DMS114 treated with DMSO at 0.1 percent for 48 hours (cell line): ENCODE data around the gene EME1.
"Not testable (repeated sequence)": the region's sequence is repeated elsewhere in the genome, so short reads cannot be mapped to it uniquely, and the experiment has no call there.

ENCODE experiments used
- DNase-seq: peaks from one replicate; lab custom pipeline; 2025; ENCODE audit not compliant: unreplicated experiment; lab: John Stamatoyannopoulos, UW

EME1 gene

DNA sequence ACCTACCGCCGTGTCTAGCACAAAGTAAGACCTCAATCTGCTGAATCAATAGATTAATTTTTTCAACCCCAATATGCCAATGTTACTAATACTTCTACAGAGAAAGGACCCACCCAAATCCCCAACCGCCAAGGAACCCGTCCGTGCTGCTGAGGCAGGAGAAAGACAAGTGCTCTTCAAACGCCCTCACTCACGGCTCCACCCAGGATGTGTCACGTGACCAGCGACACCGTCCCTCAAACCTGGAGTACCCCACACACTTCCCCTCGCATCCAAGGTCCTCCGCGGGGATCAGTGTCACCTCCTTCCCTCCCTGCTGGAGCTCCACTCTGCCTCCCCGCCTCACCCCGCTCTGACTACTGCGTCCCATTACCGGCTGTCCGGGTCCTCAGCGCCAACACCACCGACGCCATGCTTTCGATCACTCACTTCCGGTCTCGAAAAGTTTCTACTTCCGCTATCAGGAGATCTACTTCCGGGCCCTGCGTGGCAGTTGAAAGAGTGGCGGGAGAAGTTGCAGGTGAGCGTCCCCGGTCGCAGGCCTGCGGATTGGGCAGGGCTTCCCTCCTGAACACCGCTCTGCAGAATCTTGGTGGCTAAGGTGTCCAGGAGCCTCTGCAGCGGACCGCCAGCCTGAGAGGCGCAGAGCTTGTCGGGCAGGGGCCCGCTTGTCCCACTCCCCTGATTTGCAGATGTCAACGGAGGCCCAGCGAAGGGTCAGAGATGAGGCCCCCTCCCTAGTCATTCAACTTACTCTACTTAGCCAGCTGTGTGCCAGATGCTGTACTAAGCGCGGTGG lies at the start of gene EME1, which contains the start of gene MRPL27:
EME1 (plus strand) TSS at position 472 of the 799 bp plus-strand sequence. CDS start 1,980 bp downstream, outside the sequence.
MRPL27 (minus strand) TSS at position 427 of the 799 bp plus-strand sequence; CDS start at position 413, 14 bp downstream.
- peak; percentile 91 for DNase-seq

DNA sequence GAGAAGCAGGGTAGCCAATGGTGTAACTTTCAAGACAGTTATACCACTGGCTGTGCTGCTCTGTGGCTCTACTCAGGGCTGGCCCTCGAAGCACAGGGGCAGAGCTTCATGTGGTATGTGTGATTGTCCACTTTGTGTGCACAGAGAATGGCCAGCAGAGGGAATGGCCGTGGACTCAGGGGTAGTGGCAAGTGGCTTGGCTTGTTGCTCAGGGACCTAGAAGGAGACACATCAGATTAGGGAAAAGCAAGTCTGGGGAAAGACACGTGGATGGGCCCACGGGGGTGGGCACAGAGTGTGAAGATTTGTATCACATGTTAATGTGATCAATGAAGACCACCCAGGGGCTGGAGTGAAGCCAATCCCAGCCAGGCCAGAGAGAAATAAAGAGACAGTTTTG lies 47.1 kb upstream of the EME1 start:
- no peak for DNase-seq

DNA sequence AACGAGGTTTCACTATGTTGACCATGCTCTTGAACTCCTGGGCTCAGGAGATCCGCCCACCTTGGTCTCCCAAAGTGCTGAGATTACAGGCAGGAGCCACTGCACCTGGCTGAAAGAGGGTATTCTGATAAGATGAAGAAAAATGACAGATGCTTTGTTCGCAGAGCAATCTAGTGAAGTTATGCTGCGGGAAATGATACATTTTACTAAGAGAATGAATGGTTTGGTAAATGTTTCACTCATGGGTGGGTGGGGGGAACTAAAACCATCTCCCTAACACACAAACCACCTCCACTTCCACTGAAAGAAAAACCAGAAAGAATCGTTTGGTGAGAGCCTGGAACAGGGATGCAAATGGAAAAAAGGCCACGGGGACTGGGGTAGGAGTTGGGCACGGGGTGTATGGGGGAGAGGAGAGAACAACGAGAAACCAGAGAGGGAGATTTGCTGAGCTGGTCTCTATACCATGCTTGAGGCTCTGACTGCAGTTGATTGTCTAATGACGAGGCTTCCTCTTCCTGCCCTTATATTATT lies 46.1 kb upstream of the EME1 start:
- no peak for DNase-seq

DNA sequence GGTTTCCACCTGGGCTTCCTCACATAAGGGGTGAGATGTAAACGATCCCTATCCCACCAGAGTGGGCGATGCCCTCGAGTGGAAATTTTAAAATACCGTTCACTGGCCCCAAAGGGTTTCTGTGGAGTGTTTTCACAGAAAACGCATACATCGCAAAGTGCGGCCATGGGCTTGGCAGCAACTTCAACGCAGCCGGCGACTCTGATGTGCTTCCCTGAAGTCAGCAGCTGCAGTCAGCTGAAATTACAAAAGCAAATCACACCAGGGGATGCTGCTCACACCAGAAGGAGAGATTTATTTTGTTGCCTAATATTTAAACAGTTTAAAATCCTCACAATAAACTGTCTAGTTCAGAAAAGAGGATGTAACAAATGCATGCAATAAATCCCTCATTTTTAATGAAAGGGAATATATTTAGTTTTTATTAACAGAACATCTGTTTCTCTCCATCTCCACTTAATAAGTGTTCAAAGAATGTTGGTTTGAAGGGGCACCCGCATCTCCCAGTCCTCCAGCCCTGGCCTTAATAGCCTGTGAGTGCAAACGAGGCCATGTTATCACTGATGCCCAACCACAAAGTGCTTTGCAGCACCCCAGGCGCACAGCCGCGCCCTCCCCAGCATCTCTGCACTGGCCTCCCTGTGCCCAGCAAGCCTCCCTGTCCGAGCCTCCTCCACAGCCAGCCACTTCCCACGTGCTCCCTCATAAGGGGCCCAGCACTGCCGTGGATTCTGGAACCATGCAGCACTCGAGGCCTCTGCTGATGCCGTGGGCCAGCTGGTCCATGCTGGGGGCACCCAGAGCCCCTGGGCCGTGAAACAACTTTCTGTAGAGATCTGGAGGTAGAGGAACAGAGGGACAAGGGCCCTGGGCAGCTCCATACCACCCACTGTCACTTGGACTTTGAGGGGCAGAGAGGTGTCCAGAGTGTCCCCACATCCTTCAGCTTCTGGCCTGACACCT lies 44.4 kb upstream of the EME1 start:
- DNase-seq = no peak

DNA sequence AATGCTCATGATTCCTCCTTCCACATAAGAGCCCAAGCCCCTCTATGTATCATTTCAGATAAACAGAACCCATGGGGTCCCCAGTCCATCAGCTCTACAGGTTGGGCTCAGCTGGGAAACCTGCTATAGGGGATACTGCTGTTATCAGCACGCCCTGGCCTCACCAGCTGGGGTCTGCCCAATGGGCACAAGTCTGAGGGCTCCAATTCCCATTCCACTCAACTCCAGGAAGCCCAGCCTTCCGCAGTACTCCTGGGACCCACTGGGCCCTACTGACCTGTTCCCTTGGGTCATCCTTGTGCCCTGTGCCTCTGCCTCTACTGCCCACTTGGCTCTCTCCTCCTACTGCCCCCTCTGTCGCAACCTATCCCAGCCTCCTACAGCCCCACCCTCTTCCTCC lies 43.3 kb upstream of the EME1 start:
- DNase-seq = no peak

GRCh38 chr17:50330151-50330775 lies 42.8 kb upstream of the EME1 start:
- no peak for DNase-seq

DNA sequence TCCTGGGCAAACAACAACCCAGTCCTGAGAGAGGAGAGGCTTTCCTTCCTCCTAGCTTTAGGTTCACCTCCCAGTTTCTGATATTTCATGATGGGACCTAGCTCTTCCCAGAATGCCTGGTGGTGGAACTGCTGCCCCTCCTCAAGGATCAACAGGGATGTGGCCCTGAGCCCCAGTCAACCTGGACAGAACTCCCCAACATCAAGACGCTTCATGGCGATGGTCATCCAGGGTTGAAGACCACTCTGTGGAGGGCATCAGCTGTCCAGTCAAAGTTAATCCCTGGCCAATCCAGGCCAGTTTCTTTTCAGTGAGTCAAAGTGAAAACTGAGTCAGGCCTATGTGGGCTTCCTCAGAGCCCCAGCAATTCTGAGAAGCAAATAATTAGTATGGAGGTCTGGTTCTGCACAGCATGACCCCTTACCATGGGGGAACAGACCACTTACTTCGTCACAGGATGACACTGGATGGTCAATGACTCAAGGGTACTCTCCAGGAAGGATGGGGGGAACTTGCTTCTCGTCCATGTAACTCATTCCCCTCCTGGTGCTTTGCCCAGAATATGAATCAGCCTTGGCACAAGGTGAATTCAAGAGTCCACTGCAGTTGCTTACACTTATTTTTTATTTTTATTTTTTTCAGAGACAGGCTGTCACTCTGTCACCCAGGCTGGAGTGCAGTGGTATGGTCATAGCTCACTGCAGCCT lies 41.8 kb upstream of the EME1 start:
- no peak for DNase-seq

- DNase-seq = no peak
Measured at GRCh38 chr17:50332196-50332595, 40.8 kb upstream of the EME1 start.

- not testable (repeated sequence) for DNase-seq
Measured at GRCh38 chr17:50333291-50334057, 39.6 kb upstream of the EME1 start.

GRCh38 chr17:50337956-50338355 lies 35.1 kb upstream of the EME1 start:
- DNase-seq = no peak

- no peak for DNase-seq
Measured at GRCh38 chr17:50338645-50339044, 34.4 kb upstream of the EME1 start.

DNA sequence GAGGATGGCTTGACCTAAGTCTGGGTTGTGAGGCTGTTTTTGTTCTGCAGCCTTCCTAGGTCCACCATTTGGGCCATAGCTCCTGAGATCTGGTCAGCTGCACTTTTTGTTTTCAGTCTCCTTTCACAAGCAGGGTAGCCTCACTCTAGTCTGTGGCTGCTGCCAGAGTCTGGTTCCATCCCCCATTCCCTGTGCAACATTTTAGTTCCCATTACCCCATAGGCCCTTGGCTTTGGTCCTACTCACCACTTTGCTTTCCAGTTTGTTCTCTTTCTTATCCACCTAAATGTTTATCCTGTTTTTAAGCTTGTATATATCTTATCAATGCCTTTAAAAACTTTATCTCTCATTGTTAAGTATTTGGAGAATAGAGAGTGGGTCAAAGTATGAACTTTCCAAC lies 33.6 kb upstream of the EME1 start:
- no peak for DNase-seq

GRCh38 chr17:50344731-50345365 lies 28.2 kb upstream of the EME1 start:
- DNase-seq = no peak

GRCh38 chr17:50345432-50346312 lies 27.4 kb upstream of the EME1 start, which contains the start of gene XYLT2:
XYLT2 (plus strand) TSS chr17:50346126; CDS start chr17:50346141, 15 bp downstream.
- peak; percentile 18 for DNase-seq

DNA sequence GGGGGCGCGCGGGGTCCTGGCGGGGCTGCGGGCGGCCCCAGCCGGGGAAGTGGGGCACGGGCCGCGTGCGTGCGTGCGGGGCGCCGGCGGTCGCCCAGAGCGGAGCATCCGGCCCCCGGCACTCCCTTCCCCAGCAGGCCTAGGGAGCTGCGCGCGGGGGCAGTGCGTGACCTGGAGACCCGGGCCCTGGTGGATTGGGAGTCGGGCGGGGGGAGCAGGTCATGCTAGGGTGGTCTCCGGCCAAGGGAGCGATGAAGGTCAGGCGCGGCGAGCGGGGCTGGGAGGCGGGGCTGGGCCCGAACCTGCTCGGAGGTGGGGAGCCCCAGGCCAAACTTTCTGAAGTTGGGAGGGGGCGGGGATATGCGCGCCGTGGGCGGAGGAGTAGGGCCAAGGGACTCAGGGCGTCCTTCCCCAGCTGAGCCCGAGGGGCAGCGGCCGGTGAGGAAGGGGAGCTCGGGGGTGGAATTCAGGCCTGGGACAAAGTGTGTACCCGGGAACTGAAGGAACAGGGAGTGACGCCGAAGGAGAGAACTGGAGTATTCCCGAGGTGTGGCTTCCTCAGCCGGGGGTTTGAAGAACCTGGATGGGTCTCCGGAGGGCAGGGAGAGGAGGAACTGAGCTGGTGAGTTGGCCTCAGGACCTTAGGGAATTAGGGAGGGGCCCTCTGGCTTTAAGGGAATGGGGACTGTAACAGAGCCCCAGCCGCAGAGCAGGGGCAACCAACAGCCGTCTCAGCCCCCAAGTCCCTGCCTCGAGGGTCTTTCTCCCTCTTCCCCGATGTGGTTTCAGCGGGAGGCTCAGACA lies 26.5 kb upstream of the EME1 start:
- DNase-seq = no peak

- no peak for DNase-seq
Measured at GRCh38 chr17:50347117-50347893, 25.7 kb upstream of the EME1 start.
